H9 (cell line): Measurements from ENCODE around the gene NRN1L. TPM values are rescaled to one million over a fixed set of nuclear protein-coding genes. Genes with fewer than 3 reads are reported as not detected.

ENCODE experiments used
- DNase-seq: peaks from one replicate; pipeline ENCODE4 v3.0.0-alpha.2; 2017
- H2AFZ ChIP-seq: one replicate; pipeline ENCODE4 v1.6.1; 2013; ENCODE audit warnings: mild to moderate bottlenecking, low read length, control low read depth, moderate library complexity
- H2AK5ac ChIP-seq: 2 replicates; pipeline ENCODE4 v1.6.1; 2013; ENCODE audit warnings: low read length, control low read depth, mixed read lengths; ENCODE audit not compliant: insufficient read length
- H2BK120ac ChIP-seq: one replicate; pipeline ENCODE4 v1.6.1; 2013; ENCODE audit warnings: low read depth, mild to moderate bottlenecking, low read length, control low read depth, inconsistent platforms; ENCODE audit not compliant: poor library complexity, severe bottlenecking
- H2BK12ac ChIP-seq: 2 replicates; pipeline ENCODE4 v1.6.1; 2013; ENCODE audit warnings: low read length, control low read depth, mixed read lengths, low read depth; ENCODE audit not compliant: insufficient read length
- H2BK15ac ChIP-seq: 2 replicates; pipeline ENCODE4 v1.6.1; 2013; ENCODE audit warnings: low read depth, low read length, control low read depth
- H2BK20ac ChIP-seq: one replicate; pipeline ENCODE4 v1.6.1; 2013; ENCODE audit warnings: low read depth, mild to moderate bottlenecking, low read length, control low read depth, inconsistent platforms; ENCODE audit not compliant: poor library complexity, severe bottlenecking
- H2BK5ac ChIP-seq: 2 replicates; pipeline ENCODE4 v1.6.1; 2013; ENCODE audit warnings: low read length, control low read depth, mixed read lengths; ENCODE audit not compliant: insufficient read length
- H3K14ac ChIP-seq: 2 replicates; pipeline ENCODE4 v1.6.1; 2013; ENCODE audit warnings: low read length, control low read depth; ENCODE audit not compliant: insufficient read depth
- H3K18ac ChIP-seq: 2 replicates; pipeline ENCODE4 v1.6.1; 2013; ENCODE audit warnings: low read depth, mild to moderate bottlenecking, mixed read lengths, low read length, control low read depth; ENCODE audit not compliant: insufficient read length
- H3K23ac ChIP-seq: 2 replicates; pipeline ENCODE4 v1.6.1; 2013; ENCODE audit warnings: low read length, control low read depth, mixed read lengths, low read depth; ENCODE audit not compliant: insufficient read length
- H3K23me2 ChIP-seq: 2 replicates; pipeline ENCODE4 v1.6.1; 2013; ENCODE audit warnings: low read depth, mild to moderate bottlenecking, mixed read lengths, low read length, control low read depth; ENCODE audit not compliant: insufficient read length, poor library complexity, severe bottlenecking
- H3K27ac ChIP-seq: 2 replicates; pipeline ENCODE4 v1.5.1; 2013; ENCODE audit warnings: low read length, control low read depth, mixed read lengths, low read depth; ENCODE audit not compliant: insufficient read length
- H3K27me3 ChIP-seq: 2 replicates; pipeline ENCODE4 v1.6.1; 2013; ENCODE audit warnings: low read length, control low read depth, inconsistent platforms; ENCODE audit not compliant: insufficient read depth
- H3K4ac ChIP-seq: 2 replicates; pipeline ENCODE4 v1.6.1; 2013; ENCODE audit warnings: low read depth, mild to moderate bottlenecking, control low read depth, inconsistent platforms, low read length, moderate library complexity
- H3K4me1 ChIP-seq: 2 replicates; pipeline ENCODE4 v1.6.1; 2013; ENCODE audit warnings: low read length, control low read depth, inconsistent platforms; ENCODE audit not compliant: insufficient read depth
- H3K4me2 ChIP-seq: 2 replicates; pipeline ENCODE4 v1.6.1; 2013; ENCODE audit warnings: low read length, control low read depth, mixed read lengths; ENCODE audit not compliant: insufficient read length, insufficient read depth
- H3K56ac ChIP-seq: 2 replicates; pipeline ENCODE4 v1.6.1; 2013; ENCODE audit warnings: low read depth, mild to moderate bottlenecking, mixed read lengths, low read length, control low read depth; ENCODE audit not compliant: insufficient read length
- H3K79me1 ChIP-seq: 2 replicates; pipeline ENCODE4 v1.6.1; 2013; ENCODE audit warnings: low read depth, mild to moderate bottlenecking, moderate library complexity, low read length, control low read depth, inconsistent platforms; ENCODE audit not compliant: insufficient read depth, poor library complexity, severe bottlenecking
- H3K79me2 ChIP-seq: 2 replicates; pipeline ENCODE4 v1.6.1; 2013; ENCODE audit warnings: low read length, control low read depth, inconsistent platforms; ENCODE audit not compliant: insufficient read depth
- H3K9ac ChIP-seq: 2 replicates; pipeline ENCODE4 v1.6.1; 2013; ENCODE audit warnings: low read length, control low read depth, mixed read lengths; ENCODE audit not compliant: insufficient read length; ENCODE audit errors: extremely low read depth
- H3K9me3 ChIP-seq: one replicate; pipeline ENCODE4 v1.6.1; 2013; ENCODE audit warnings: low read depth, low read length, inconsistent platforms; ENCODE audit not compliant: control insufficient read depth
- H3T11ph ChIP-seq: one replicate; pipeline ENCODE4 v1.6.1; 2013; ENCODE audit warnings: mild to moderate bottlenecking, low read length, control low read depth, inconsistent platforms
- H4K20me1 ChIP-seq: one replicate; pipeline ENCODE4 v1.6.1; 2013; ENCODE audit not compliant: control insufficient read depth, insufficient read length, insufficient read depth
- H4K5ac ChIP-seq: 2 replicates; pipeline ENCODE4 v1.6.1; 2013; ENCODE audit warnings: low read depth, mild to moderate bottlenecking, mixed read lengths, low read length, control low read depth; ENCODE audit not compliant: insufficient read length
- H4K8ac ChIP-seq: replicated peaks from 2 replicates; pipeline ENCODE4 v1.6.1; 2013; ENCODE audit warnings: low read length, control low read depth, mixed read lengths, low read depth; ENCODE audit not compliant: insufficient read length
- H4K91ac ChIP-seq: 2 replicates; pipeline ENCODE4 v1.6.1; 2013; ENCODE audit warnings: low read depth, mild to moderate bottlenecking, moderate library complexity, mixed read lengths, low read length, control low read depth; ENCODE audit not compliant: insufficient read length
- H3K27ac Mint-ChIP-seq, 3 experiments: 2 replicates in 2 of 3; 3 replicates in 1 of 3; pipeline ENCODE4 v1.8.0; 2020 to 2021; ENCODE audit warnings: mixed read lengths in 3 of 3, mild to moderate bottlenecking in 1 of 3, moderate library complexity in 1 of 3
- H3K27me3 Mint-ChIP-seq: 2 replicates; pipeline ENCODE4 v1.8.0; 2021; ENCODE audit warnings: low read depth, mild to moderate bottlenecking, moderate library complexity, mixed read lengths
- H3K36me3 Mint-ChIP-seq, 3 experiments: 2 replicates in 2 of 3; 3 replicates in 1 of 3; pipeline ENCODE4 v1.8.0; 2020 to 2021; ENCODE audit warnings: low read depth in 3 of 3, mixed read lengths in 3 of 3; ENCODE audit not compliant: insufficient read depth in 1 of 3
- H3K4me1 Mint-ChIP-seq, 2 experiments: 2 replicates each; pipeline ENCODE4 v1.8.0; 2020; ENCODE audit warnings: mixed read lengths in 2 of 2
- H3K4me3 Mint-ChIP-seq, 2 experiments: 2 replicates in 1 of 2; 3 replicates in 1 of 2; pipeline ENCODE4 v1.8.0; 2020 to 2021; ENCODE audit warnings: mild to moderate bottlenecking in 2 of 2, mixed read lengths in 2 of 2, moderate library complexity in 1 of 2
- H3K9me3 Mint-ChIP-seq, 2 experiments: 2 replicates in 1 of 2; 3 replicates in 1 of 2; pipeline ENCODE4 v1.8.0; 2020; ENCODE audit warnings: mild to moderate bottlenecking in 2 of 2, mixed read lengths in 2 of 2, moderate library complexity in 1 of 2
- WGBS: extraction: QIAGEN DNeasy Blood & Tissue Kit; methylation state at CpG from one replicate; pipeline ENCODE4 v1.1.7; 2013; ENCODE audit warnings: missing lambda C conversion rate, low lambda C conversion rate, mixed read lengths; ENCODE audit not compliant: insufficient read length; ENCODE audit errors: extremely low coverage; 5-methylcytosine and 5-hydroxymethylcytosine counted together
- total RNA-seq: library from RNA; stranded (reverse); gene quantifications from 2 replicates; pipeline ENCODE4 v1.2.1, GENCODE V29; 2021
- TF ChIP-seq, protein P1 (sequence below): fragments of 200-600 bp; sonication (generic); conservative IDR thresholded peaks from 3 replicates; pipeline ENCODE4 v1.8.0; 2021; ENCODE audit warnings: antibody characterized with exemption, mild to moderate bottlenecking

Gene NRN1L
- total RNA-seq, 1 experiment from 2014 or later, result 2.0 TPM

DNA sequence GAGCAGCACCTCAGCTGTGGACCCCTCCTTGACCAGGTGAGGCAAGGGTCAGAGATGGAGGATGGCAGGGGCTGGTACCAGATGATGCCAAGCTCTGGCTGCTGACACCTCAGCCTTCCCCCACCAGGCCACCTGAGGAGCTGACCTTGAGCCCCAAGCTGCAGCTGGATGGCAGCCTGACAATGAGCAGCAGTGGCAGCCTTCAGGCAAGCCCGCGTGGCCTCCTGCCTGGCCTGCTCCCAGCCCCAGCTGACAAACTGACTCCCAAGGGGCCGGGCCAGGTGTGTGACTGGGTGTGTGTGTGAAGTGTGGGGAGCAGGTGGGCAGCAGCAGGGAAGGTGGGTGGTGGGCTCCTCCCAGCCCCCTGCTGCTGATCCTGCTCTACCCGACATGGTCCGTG is 4.7 kb upstream of the NRN1L start:
- H3K27me3 Mint-ChIP-seq, result no peaks in the 10 kb centered on the region; the same call in none of the 2 replicates
- H3K23me2 ChIP-seq, result no peaks in the 10 kb centered on the region
- H3K9me3 ChIP-seq, result no peaks in the 10 kb centered on the region
- H2AFZ ChIP-seq, result no peak overlapping the region
- H3K9ac ChIP-seq, result no peak overlapping the region
- peaks cover 6 to 7% of the 10 kb centered on the region in 2 experiments for H3K4me1 Mint-ChIP-seq
- H2BK5ac ChIP-seq, result no peak overlapping the region
- no peak overlapping the region for H2AK5ac ChIP-seq
- peaks cover 29 to 83% (median 73%) of the 10 kb centered on the region in 3 experiments for H3K36me3 Mint-ChIP-seq
- no peak overlapping the region for H4K91ac ChIP-seq
- H3K56ac ChIP-seq, result no peak overlapping the region
- no peak overlapping the region for H2BK15ac ChIP-seq
- no peaks in the 10 kb centered on the region for H3K79me1 ChIP-seq
- H3K27me3 ChIP-seq, result no peaks in the 10 kb centered on the region
- TF ChIP-seq, protein P1, sequence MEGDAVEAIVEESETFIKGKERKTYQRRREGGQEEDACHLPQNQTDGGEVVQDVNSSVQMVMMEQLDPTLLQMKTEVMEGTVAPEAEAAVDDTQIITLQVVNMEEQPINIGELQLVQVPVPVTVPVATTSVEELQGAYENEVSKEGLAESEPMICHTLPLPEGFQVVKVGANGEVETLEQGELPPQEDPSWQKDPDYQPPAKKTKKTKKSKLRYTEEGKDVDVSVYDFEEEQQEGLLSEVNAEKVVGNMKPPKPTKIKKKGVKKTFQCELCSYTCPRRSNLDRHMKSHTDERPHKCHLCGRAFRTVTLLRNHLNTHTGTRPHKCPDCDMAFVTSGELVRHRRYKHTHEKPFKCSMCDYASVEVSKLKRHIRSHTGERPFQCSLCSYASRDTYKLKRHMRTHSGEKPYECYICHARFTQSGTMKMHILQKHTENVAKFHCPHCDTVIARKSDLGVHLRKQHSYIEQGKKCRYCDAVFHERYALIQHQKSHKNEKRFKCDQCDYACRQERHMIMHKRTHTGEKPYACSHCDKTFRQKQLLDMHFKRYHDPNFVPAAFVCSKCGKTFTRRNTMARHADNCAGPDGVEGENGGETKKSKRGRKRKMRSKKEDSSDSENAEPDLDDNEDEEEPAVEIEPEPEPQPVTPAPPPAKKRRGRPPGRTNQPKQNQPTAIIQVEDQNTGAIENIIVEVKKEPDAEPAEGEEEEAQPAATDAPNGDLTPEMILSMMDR, result no peak
- no peak overlapping the region for H3K4me3 Mint-ChIP-seq
- H2BK12ac ChIP-seq, result no peak overlapping the region
- no peak overlapping the region for H3K27ac Mint-ChIP-seq
- no peak overlapping the region for H3K4ac ChIP-seq
- no peak overlapping the region for H4K8ac ChIP-seq
- no peak for DNase-seq
- H3K23ac ChIP-seq, result no peak overlapping the region
- no peak overlapping the region for H3K4me2 ChIP-seq
- H4K5ac ChIP-seq, result no peak overlapping the region
- H4K20me1 ChIP-seq, result no peaks in the 10 kb centered on the region
- no peaks in the 10 kb centered on the region for H3K9me3 Mint-ChIP-seq
- no peak overlapping the region for H2BK120ac ChIP-seq
- H3K79me2 ChIP-seq, result no peaks in the 10 kb centered on the region
- WGBS, result no CpG with 5 or more reads among the region's 5 CpGs
- H2BK20ac ChIP-seq, result no peak overlapping the region
- H3T11ph ChIP-seq, result no peak overlapping the region
- no peak overlapping the region for H3K14ac ChIP-seq
- H3K4me1 ChIP-seq, result no peaks in the 10 kb centered on the region
- no peak overlapping the region for H3K18ac ChIP-seq
- no peak overlapping the region for H3K27ac ChIP-seq
